A673 (cell line): Measurements from ENCODE around the gene PRRC2A. TPM values are rescaled to one million over a fixed set of nuclear protein-coding genes. Genes with fewer than 3 reads are reported as not detected.

Experiments used
- BruUV-seq: library from RNA; stranded (reverse); fragments of 400-500 nt; replicated peaks from 2 replicates; lab custom pipeline; 2021; lab: Mats Ljungman, UMichigan
- CTCF ChIA-PET: fragments of 300-600 bp; sonication (Branson Sonifier 250); formaldehyde crosslinking; loops from one replicate; lab custom pipeline; 2022; ENCODE audit warnings: antibody characterized with exemption; lab: Charles Lee
- POLR2A ChIA-PET: fragments of 300-600 bp; sonication (Branson Sonifier 250); formaldehyde crosslinking; loops from one replicate; lab custom pipeline; 2022; ENCODE audit warnings: antibody characterized with exemption; ENCODE audit not compliant: low non-redundant PET; lab: Charles Lee
- DNase-seq: peaks from one replicate; pipeline ENCODE4 v3.0.0-alpha.2; 2015; ENCODE audit warnings: low spot score
- H3K27ac ChIP-seq: fragments of 200-600 bp; sonication (generic); 2 replicates; pipeline ENCODE4 v1.5.1; 2016; ENCODE audit warnings: mixed run types, low read depth, mild to moderate bottlenecking, mixed read lengths, antibody characterized with exemption, low read length; ENCODE audit not compliant: poor library complexity, severe bottlenecking
- H3K27me3 ChIP-seq: fragments of 200-600 bp; sonication (generic); replicated peaks from 2 replicates; pipeline ENCODE4 v1.6.1; 2017; ENCODE audit warnings: mixed run types, low read depth, mild to moderate bottlenecking, mixed read lengths, antibody characterized with exemption, low read length; ENCODE audit not compliant: insufficient read depth, poor library complexity
- H3K36me3 ChIP-seq: fragments of 200-600 bp; sonication (generic); 2 replicates; pipeline ENCODE4 v1.6.1; 2016; ENCODE audit warnings: mixed run types, mild to moderate bottlenecking, mixed read lengths, antibody characterized with exemption, low read length; ENCODE audit not compliant: insufficient read depth, poor library complexity, severe bottlenecking
- H3K4me1 ChIP-seq: fragments of 200-600 bp; sonication (generic); 2 replicates; pipeline ENCODE4 v1.6.1; 2017; ENCODE audit warnings: mixed run types, mild to moderate bottlenecking, mixed read lengths, antibody characterized with exemption, low read length; ENCODE audit not compliant: insufficient read depth, poor library complexity, severe bottlenecking
- H3K4me3 ChIP-seq: fragments of 200-600 bp; sonication (generic); 2 replicates; pipeline ENCODE4 v1.5.1; 2016; ENCODE audit warnings: low read depth, mixed run types, mild to moderate bottlenecking, mixed read lengths, low read length; ENCODE audit not compliant: poor library complexity, severe bottlenecking
- H3K9me3 ChIP-seq: fragments of 200-600 bp; sonication (generic); 2 replicates; pipeline ENCODE4 v1.6.1; 2016; ENCODE audit warnings: mixed run types, low read depth, mild to moderate bottlenecking, mixed read lengths, antibody characterized with exemption, low read length; ENCODE audit not compliant: poor library complexity, severe bottlenecking
- EZH2 ChIP-seq: fragments of 200-600 bp; sonication (generic); IDR thresholded peaks from 2 replicates; pipeline ENCODE4 v1.6.1; 2017; ENCODE audit warnings: borderline replicate concordance, low read depth, mild to moderate bottlenecking, mixed read lengths, antibody characterized with exemption, low read length; ENCODE audit not compliant: poor library complexity, severe bottlenecking
- intact Hi-C: fragments of 100-400 bp; cut with micrococcal nuclease; formaldehyde crosslinking; loops from one replicate; pipeline ENCODE4 v1.10.0; 2022; ENCODE audit not compliant: unreplicated experiment
- total RNA-seq: library from RNA; stranded (reverse); gene quantifications from 2 replicates; pipeline ENCODE4 v1.2.3, GENCODE V29; 2021
- TF ChIP-seq, protein P1 (sequence below): fragments of 300-800, 200-600 bp; sonication (generic); conservative IDR thresholded peaks from 2 replicates; pipeline ENCODE4 v1.5.1; 2017; ENCODE audit warnings: low read depth, mild to moderate bottlenecking, antibody characterized with exemption, low read length, moderate library complexity, mixed read lengths

The PRRC2A gene
- total RNA-seq, 1 experiment from 2014 or later = 289 TPM

DNA sequence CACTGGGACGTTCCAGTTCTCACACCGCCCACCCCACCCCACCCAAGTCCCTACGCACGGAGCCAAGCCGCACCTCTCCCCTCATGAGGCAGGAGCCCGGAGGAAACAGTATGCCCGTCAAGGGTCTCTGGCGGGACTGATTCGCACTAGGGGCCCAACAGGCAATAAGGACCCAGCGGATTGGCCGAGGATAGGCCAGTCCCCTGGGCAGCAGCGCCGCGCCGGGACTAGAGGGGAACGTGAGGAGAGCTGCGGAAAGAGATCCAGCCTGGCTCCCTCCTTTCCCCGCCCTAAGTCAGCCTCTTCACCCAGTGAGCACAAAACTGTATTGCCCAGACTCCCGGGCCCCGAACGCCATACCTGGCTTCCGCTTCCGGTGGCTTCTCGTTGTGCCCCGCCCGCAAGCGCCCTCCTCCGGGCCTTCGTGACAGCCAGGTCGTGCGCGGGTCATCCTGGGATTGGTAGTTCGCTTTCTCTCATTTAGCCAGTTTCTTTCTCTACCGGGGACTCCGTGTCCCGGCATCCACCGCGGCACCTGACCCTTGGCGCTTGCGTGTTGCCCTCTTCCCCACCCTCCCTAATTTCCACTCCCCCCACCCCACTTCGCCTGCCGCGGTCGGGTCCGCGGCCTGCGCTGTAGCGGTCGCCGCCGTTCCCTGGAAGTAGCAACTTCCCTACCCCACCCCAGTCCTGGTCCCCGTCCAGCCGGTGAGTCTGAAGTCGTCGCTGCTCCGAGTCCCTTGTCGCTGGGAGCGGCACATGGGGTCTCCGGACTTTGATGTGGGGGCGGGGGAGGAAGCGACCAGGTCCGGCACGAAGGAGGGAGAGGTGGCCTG, 45.2 kb downstream of the PRRC2A start, which contains the start of gene CSNK2B:
Gene CSNK2B, plus strand, starts transcription at position 580 of the 836 bp plus-strand sequence. CDS start 752 bp downstream, outside the sequence.
- CTCF ChIA-PET = interaction anchor here (1.0 kb wide), 1 partner anchor 67 kb away, joined by 3 read pairs; no protein-coding TSS in a partner anchor
- DNase-seq = peak; percentile 99
- Histone ChIP-seq H3K9me3 (no peaks in the 10 kb centered on the region), H3K4me1 (peaks cover 20% of the 10 kb centered on the region), H3K4me3 (peak within 1 kb of the TSS; percentile 94), H3K27me3 (no peaks in the 10 kb centered on the region), H3K27ac (peak within 1 kb of the TSS; percentile 97), H3K36me3 (peaks cover 54% of the 10 kb centered on the region)
- intact Hi-C loops = loop anchor here (2.0 kb wide), 2 partner anchors 73 to 169 kb away; no protein-coding TSS in a partner anchor
- BruUV-seq = no TSS peak
- POLR2A ChIA-PET = interaction anchor here (0.7 kb wide), 1 partner anchor 165 kb away, joined by 4 read pairs; no protein-coding TSS in a partner anchor
- no peak for TF ChIP-seq EZH2
- TF ChIP-seq, protein P1, sequence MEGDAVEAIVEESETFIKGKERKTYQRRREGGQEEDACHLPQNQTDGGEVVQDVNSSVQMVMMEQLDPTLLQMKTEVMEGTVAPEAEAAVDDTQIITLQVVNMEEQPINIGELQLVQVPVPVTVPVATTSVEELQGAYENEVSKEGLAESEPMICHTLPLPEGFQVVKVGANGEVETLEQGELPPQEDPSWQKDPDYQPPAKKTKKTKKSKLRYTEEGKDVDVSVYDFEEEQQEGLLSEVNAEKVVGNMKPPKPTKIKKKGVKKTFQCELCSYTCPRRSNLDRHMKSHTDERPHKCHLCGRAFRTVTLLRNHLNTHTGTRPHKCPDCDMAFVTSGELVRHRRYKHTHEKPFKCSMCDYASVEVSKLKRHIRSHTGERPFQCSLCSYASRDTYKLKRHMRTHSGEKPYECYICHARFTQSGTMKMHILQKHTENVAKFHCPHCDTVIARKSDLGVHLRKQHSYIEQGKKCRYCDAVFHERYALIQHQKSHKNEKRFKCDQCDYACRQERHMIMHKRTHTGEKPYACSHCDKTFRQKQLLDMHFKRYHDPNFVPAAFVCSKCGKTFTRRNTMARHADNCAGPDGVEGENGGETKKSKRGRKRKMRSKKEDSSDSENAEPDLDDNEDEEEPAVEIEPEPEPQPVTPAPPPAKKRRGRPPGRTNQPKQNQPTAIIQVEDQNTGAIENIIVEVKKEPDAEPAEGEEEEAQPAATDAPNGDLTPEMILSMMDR = no peak

DNA sequence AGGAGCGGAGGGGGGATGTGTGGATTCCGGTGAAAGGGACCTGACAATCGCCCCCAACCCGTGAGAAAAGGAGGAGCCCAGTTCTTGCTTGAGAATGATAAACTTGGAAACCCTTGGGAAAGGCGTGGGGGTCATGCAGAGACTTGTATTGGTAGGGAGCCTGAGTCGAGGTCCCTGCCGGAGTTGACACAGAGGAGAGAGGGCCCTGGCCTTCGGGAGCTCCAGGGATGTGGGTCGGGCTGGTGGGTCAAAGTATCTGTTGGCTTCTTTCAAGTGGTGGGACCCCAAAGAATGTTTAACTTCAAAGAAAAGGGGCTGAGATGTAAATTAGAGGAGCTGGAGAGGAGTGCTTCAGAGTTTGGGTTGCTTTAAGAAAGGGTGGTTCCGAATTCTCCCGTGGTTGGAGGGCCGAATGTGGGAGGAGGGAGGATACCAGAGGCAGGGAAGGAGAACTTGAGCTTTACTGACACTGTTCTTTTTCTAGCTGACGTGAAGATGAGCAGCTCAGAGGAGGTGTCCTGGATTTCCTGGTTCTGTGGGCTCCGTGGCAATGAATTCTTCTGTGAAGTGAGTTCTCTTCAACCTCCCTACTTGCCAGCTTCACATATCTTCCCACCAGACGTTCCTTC, 45.9 kb downstream of the PRRC2A start:
- no peak for DNase-seq
- intact Hi-C loops = no loop called here
- BruUV-seq = no TSS peak

DNA sequence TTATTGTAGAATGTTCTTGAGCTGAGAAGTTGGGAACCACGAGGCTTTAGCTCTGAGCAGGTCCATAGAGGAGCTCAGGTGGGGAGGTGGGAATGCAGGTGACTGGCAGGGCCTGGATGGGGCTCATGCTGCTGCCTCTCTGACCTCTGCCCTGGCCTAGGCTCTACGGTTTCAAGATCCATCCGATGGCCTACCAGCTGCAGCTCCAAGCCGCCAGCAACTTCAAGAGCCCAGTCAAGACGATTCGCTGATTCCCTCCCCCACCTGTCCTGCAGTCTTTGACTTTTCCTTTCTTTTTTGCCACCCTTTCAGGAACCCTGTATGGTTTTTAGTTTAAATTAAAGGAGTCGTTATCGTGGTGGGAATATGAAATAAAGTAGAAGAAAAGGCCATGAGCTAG, 49.2 kb downstream of the PRRC2A start, which contains the start of gene LY6G5B:
Gene LY6G5B, plus strand, starts transcription at position 301 of the 400 bp plus-strand sequence. CDS start 975 bp downstream, outside the sequence.
- DNase-seq = no peak
- BruUV-seq = no TSS peak
- H3K4me1 ChIP-seq = no peaks in the 10 kb centered on the region
- no peak within 1 kb of the TSS for H3K27ac ChIP-seq
- peaks cover 50% of the 10 kb centered on the region for H3K36me3 ChIP-seq
- H3K4me3 ChIP-seq = no peak within 1 kb of the TSS
- no peaks in the 10 kb centered on the region for H3K27me3 ChIP-seq
- ChIA-PET CTCF (no interaction called here), POLR2A (no interaction called here)
- intact Hi-C loops = no loop called here
- no peaks in the 10 kb centered on the region for H3K9me3 ChIP-seq
- no peak for TF ChIP-seq EZH2
- TF ChIP-seq, protein P1 = no peak

More for the DNA sequence above, 45.9 kb downstream of the PRRC2A start:
- Histone ChIP-seq H3K4me3 (peak overlapping the region; percentile 94), H3K9me3 (no peaks in the 10 kb centered on the region), H3K27ac (peak overlapping the region; percentile 97), H3K4me1 (peaks cover 14% of the 10 kb centered on the region), H3K27me3 (no peaks in the 10 kb centered on the region), H3K36me3 (peaks cover 61% of the 10 kb centered on the region)
- CTCF ChIA-PET = no interaction called here
- TF ChIP-seq EZH2 = no peak
- TF ChIP-seq, protein P1 = no peak
- POLR2A ChIA-PET = interaction anchor here (0.6 to 0.7 kb wide), 2 partner anchors 12 to 164 kb away, joined by 3 to 4 read pairs; no protein-coding TSS in a partner anchor
